Type B pancreatic cell (in vitro differentiated cells): ENCODE results near the gene CTNNB1. TPM values are rescaled to one million over a fixed set of nuclear protein-coding genes. Genes with fewer than 3 reads are reported as not detected.
A peak's percentile ranks its signal among the peaks of the same experiment; 100 is the strongest.

Source experiments
- DNase-seq: peaks from one replicate; pipeline ENCODE4 v3.0.0; 2021; ENCODE audit warnings: mixed read lengths; ENCODE audit not compliant: unreplicated experiment; ENCODE audit errors: extremely low spot score
- H3K27ac Mint-ChIP-seq: 2 replicates; pipeline ENCODE4 v1.8.0; 2021; ENCODE audit warnings: mild to moderate bottlenecking, mixed read lengths
- H3K27me3 Mint-ChIP-seq: 2 replicates; pipeline ENCODE4 v1.8.0; 2021; ENCODE audit warnings: mixed read lengths
- H3K36me3 Mint-ChIP-seq: 2 replicates; pipeline ENCODE4 v1.8.0; 2021; ENCODE audit warnings: mixed read lengths
- H3K4me1 Mint-ChIP-seq: one replicate; pipeline ENCODE4 v1.8.0; 2021; ENCODE audit warnings: mixed read lengths; ENCODE audit not compliant: unreplicated experiment
- H3K4me3 Mint-ChIP-seq: 2 replicates; pipeline ENCODE4 v1.8.0; 2021; ENCODE audit warnings: mild to moderate bottlenecking, mixed read lengths
- H3K9me3 Mint-ChIP-seq: 2 replicates; pipeline ENCODE4 v1.8.0; 2021; ENCODE audit warnings: mixed read lengths
- CTCF ChIP-seq: fragments of 200-600 bp; sonication (generic); conservative IDR thresholded peaks from 2 replicates; pipeline ENCODE4 v1.5.0; 2021; ENCODE audit warnings: antibody characterized with exemption, mild to moderate bottlenecking
- total RNA-seq: library from RNA; stranded (reverse); gene quantifications from 2 replicates; pipeline ENCODE4 v1.2.1, GENCODE V29; 2021; ENCODE audit warnings: low replicate concordance

Gene CTNNB1
- total RNA-seq, 1 donor from 2014 or later, result 471 TPM

GRCh38 chr3:41202834-41203345 lies 3.6 kb downstream of the CTNNB1 start:
- H3K27me3 Mint-ChIP-seq, result no peaks in the 10 kb centered on the region
- DNase-seq, result no peak
- H3K9me3 Mint-ChIP-seq, result no peaks in the 10 kb centered on the region
- H3K36me3 Mint-ChIP-seq, result peaks cover 7% of the 10 kb centered on the region
- H3K4me1 Mint-ChIP-seq, result peaks cover 51% of the 10 kb centered on the region
- peak overlapping the region; percentile 99 for H3K4me3 Mint-ChIP-seq
- H3K27ac Mint-ChIP-seq, result peak overlapping the region; percentile 87
- TF ChIP-seq CTCF, result peak; percentile 69

GRCh38 chr3:41204369-41204768 lies 5.1 kb downstream of the CTNNB1 start:
- peak overlapping the region; percentile 54 for H3K4me3 Mint-ChIP-seq
- H3K27ac Mint-ChIP-seq, result no peak overlapping the region

GRCh38 chr3:41205591-41205990 lies 6.3 kb downstream of the CTNNB1 start:
- no peak for DNase-seq
- peaks cover 15% of the 10 kb centered on the region for H3K9me3 Mint-ChIP-seq
- peaks cover 23% of the 10 kb centered on the region for H3K36me3 Mint-ChIP-seq
- no peaks in the 10 kb centered on the region for H3K27me3 Mint-ChIP-seq
- peaks cover 66% of the 10 kb centered on the region for H3K4me1 Mint-ChIP-seq
- no peak overlapping the region for H3K27ac Mint-ChIP-seq
- no peak for TF ChIP-seq CTCF
- H3K4me3 Mint-ChIP-seq, result no peak overlapping the region

More at GRCh38 chr3:41204369-41204768, 5.1 kb downstream of the CTNNB1 start:
- Mint-ChIP-seq H3K27me3 (no peaks in the 10 kb centered on the region), H3K4me1 (peaks cover 64% of the 10 kb centered on the region), H3K36me3 (peaks cover 20% of the 10 kb centered on the region), H3K9me3 (peaks cover 12% of the 10 kb centered on the region)
- DNase-seq, result no peak
- no peak for TF ChIP-seq CTCF

GRCh38 chr3:41207355-41207754 lies 8.1 kb downstream of the CTNNB1 start:
- H3K27ac Mint-ChIP-seq, result peak overlapping the region; percentile 34
- peak overlapping the region; percentile 47 for H3K4me3 Mint-ChIP-seq
- no peaks in the 10 kb centered on the region for H3K27me3 Mint-ChIP-seq
- DNase-seq, result no peak
- peaks cover 24% of the 10 kb centered on the region for H3K9me3 Mint-ChIP-seq
- peaks cover 32% of the 10 kb centered on the region for H3K36me3 Mint-ChIP-seq
- TF ChIP-seq CTCF, result no peak
- H3K4me1 Mint-ChIP-seq, result peaks cover 55% of the 10 kb centered on the region

GRCh38 chr3:41208507-41209220 lies 9.4 kb downstream of the CTNNB1 start:
- DNase-seq, result no peak
- no peak for TF ChIP-seq CTCF
- no peak overlapping the region for H3K4me3 Mint-ChIP-seq
- peaks cover 59% of the 10 kb centered on the region for H3K4me1 Mint-ChIP-seq
- no peak overlapping the region for H3K27ac Mint-ChIP-seq
- no peaks in the 10 kb centered on the region for H3K27me3 Mint-ChIP-seq
- H3K9me3 Mint-ChIP-seq, result peaks cover 24% of the 10 kb centered on the region
- peaks cover 38% of the 10 kb centered on the region for H3K36me3 Mint-ChIP-seq
